ENCODE data around the gene ELN.

- TF ChIP-seq ZNF398 (CRISPR knock-in tag; IDR thresholded peaks at IDR 0.05): no peak
- no peak for TF ChIP-seq MBD2 (IDR thresholded peaks at IDR 0.05; ENCODE audit: borderline replicate concordance, low read depth)
- no peak for TF ChIP-seq MAZ (CRISPR knock-in tag; conservative IDR thresholded peaks at IDR 0.05 in 1 of 2, IDR thresholded peaks at IDR 0.05 in 1 of 2)
- no peak for TF ChIP-seq GABPB1 (CRISPR knock-in tag; IDR thresholded peaks at IDR 0.05)
- no peak for TF ChIP-seq CREM (IDR thresholded peaks at IDR 0.05; ENCODE audit: low read depth)
- no peak for TF ChIP-seq YY1 (IDR thresholded peaks at IDR 0.05; ENCODE audit: borderline replicate concordance in 1 of 3, control insufficient read depth in 1 of 3, extremely low read depth in 1 of 3, insufficient read depth in 3 of 3, insufficient read length in 1 of 3, insufficient replicate concordance in 2 of 3, low read depth in 1 of 3, low read length in 2 of 3)
- TF ChIP-seq CTCF (IDR thresholded peaks at IDR 0.05 in 2 of 3, conservative IDR thresholded peaks at IDR 0.05 in 1 of 3; ENCODE audit: insufficient read depth in 2 of 3, low read depth in 1 of 3, low read length in 3 of 3): no peak
- no peak for TF ChIP-seq CBX1 (IDR thresholded peaks at IDR 0.05; ENCODE audit: low read depth)
- TF ChIP-seq ZNF512 (tag; IDR thresholded peaks at IDR 0.05): no peak
These were observed 19.3 kb upstream of the ELN start for GRCh38 chr7:74008687-74009086.
